Kidney epithelial cell (primary cell): Measurements from ENCODE around the gene TAP1. TPM values are rescaled to one million over a fixed set of nuclear protein-coding genes. Genes with fewer than 3 reads are reported as not detected.
A peak's percentile ranks its signal among the peaks of the same experiment; 100 is the strongest.

Experiments used
- DNase-seq: peaks from one replicate; pipeline ENCODE4 v3.0.0-alpha.2; 2010; ENCODE audit warnings: low read depth
- H3K27me3 ChIP-seq: 2 replicates; pipeline ENCODE4 v1.6.0; 2011; ENCODE audit warnings: low read length; ENCODE audit not compliant: control insufficient read depth, insufficient read depth
- H3K36me3 ChIP-seq: 2 replicates; pipeline ENCODE4 v1.5.1; 2011; ENCODE audit warnings: low read length; ENCODE audit not compliant: control insufficient read depth, insufficient read depth
- H3K4me3 ChIP-seq: 2 replicates; pipeline ENCODE4 v1.5.1; 2011; ENCODE audit warnings: low read depth, mild to moderate bottlenecking, control low read depth, low read length
- CTCF ChIP-seq: IDR thresholded peaks from 2 replicates; pipeline ENCODE4 v1.5.1; 2011; ENCODE audit warnings: mild to moderate bottlenecking, moderate library complexity, low read length, control low read depth, inconsistent platforms; ENCODE audit not compliant: insufficient read depth, poor library complexity, severe bottlenecking
- total RNA-seq: library from RNA; depleted of rRNA; stranded (reverse); fragments of >200 nt; gene quantifications from 2 replicates; pipeline ENCODE4 v1.2.3, GENCODE V29; 2015

The TAP1 gene
- total RNA-seq, 1 donor from 2014 or later: 77.6 TPM

- Histone ChIP-seq H3K27me3 (no peaks in the 10 kb centered on the region), H3K36me3 (no peaks in the 10 kb centered on the region), H3K4me3 (peak within 1 kb of the TSS; percentile 84)
- peak; percentile 37 for TF ChIP-seq CTCF
- peak; percentile 84 for DNase-seq
These were observed 9.3 kb downstream of the TAP1 start, which contains the start of gene PSMB8 for GRCh38 chr6:32843979-32844838. PSMB8 (minus strand) TSS chr6:32844047; CDS start chr6:32843996, 51 bp downstream.

GRCh38 chr6:32843331-32843978 lies 10.0 kb downstream of the TAP1 start:
- Histone ChIP-seq H3K36me3 (no peaks in the 10 kb centered on the region), H3K4me3 (peak overlapping the region; percentile 84), H3K27me3 (no peaks in the 10 kb centered on the region)
- DNase-seq: no peak
- no peak for TF ChIP-seq CTCF

- H3K27me3 ChIP-seq: no peaks in the 10 kb centered on the region
- TF ChIP-seq CTCF: no peak
- H3K36me3 ChIP-seq: no peaks in the 10 kb centered on the region
- no peak for DNase-seq
- H3K4me3 ChIP-seq: no peak overlapping the region
These were observed 10.8 kb downstream of the TAP1 start for GRCh38 chr6:32842690-32843089.

- no peak overlapping the region for H3K4me3 ChIP-seq
- no peaks in the 10 kb centered on the region for H3K36me3 ChIP-seq
- DNase-seq: no peak
- H3K27me3 ChIP-seq: no peaks in the 10 kb centered on the region
- no peak for TF ChIP-seq CTCF
These were observed 11.4 kb downstream of the TAP1 start for GRCh38 chr6:32842021-32842650.

- DNase-seq: no peak
- no peak for TF ChIP-seq CTCF
- no peaks in the 10 kb centered on the region for H3K27me3 ChIP-seq
- no peak overlapping the region for H3K4me3 ChIP-seq
- no peaks in the 10 kb centered on the region for H3K36me3 ChIP-seq
These were observed 12.8 kb downstream of the TAP1 start for GRCh38 chr6:32840604-32841246.
